ENCODE data around the gene HM13. TPM values are rescaled to one million over a fixed set of nuclear protein-coding genes. Genes with fewer than 3 reads are reported as not detected.
"Not testable (repeated sequence)": the region's sequence is repeated elsewhere in the genome, so short reads cannot be mapped to it uniquely, and the experiment has no call there.

The HM13 gene
- total RNA-seq, 3 donors from 2014 or later = 95.6 to 137 (median 109) TPM

- no peak for ATAC-seq
- DNase-seq = peak; percentile 46 to 66 (median 66)
- TF ChIP-seq CTCF (IDR thresholded peaks at IDR 0.05) = no peak
- Histone ChIP-seq H3K4me3 (peak overlapping the region; percentile 60), H3K9me3 (no peaks in the 10 kb centered on the region), H3K4me1 (ENCODE audit: low read depth) (peaks cover 48% of the 10 kb centered on the region), H3K36me3 (ENCODE audit: low read depth) (peaks cover 2% of the 10 kb centered on the region)
- intact Hi-C loops (cut with DNase I, micrococcal nuclease) = no loop called here
These were observed 91.9 kb downstream of the HM13 start for GRCh38 chr20:31605902-31606803.

GRCh38 chr20:31606804-31607639 is 92.8 kb downstream of the HM13 start:
- H3K4me3 ChIP-seq = peak overlapping the region; percentile 60
- intact Hi-C loops (cut with DNase I, micrococcal nuclease) = no loop called here
- H3K4me1 ChIP-seq (ENCODE audit: low read depth) = peaks cover 53% of the 10 kb centered on the region
- ATAC-seq (no peak), DNase-seq (peak; percentile 58 to 63 (median 60))
- H3K9me3 ChIP-seq = no peaks in the 10 kb centered on the region
- H3K36me3 ChIP-seq (ENCODE audit: low read depth) = peaks cover 2% of the 10 kb centered on the region
- no peak for TF ChIP-seq CTCF (IDR thresholded peaks at IDR 0.05)

GRCh38 chr20:31607640-31608250 is 93.5 kb downstream of the HM13 start:
- H3K4me1 ChIP-seq (ENCODE audit: low read depth) = peaks cover 57% of the 10 kb centered on the region
- TF ChIP-seq CTCF (IDR thresholded peaks at IDR 0.05) = no peak
- intact Hi-C loops (cut with DNase I, micrococcal nuclease) = no loop called here
- DNase-seq (no peak), ATAC-seq (no peak)
- H3K9me3 ChIP-seq = no peaks in the 10 kb centered on the region
- peaks cover 2% of the 10 kb centered on the region for H3K36me3 ChIP-seq (ENCODE audit: low read depth)
- H3K4me3 ChIP-seq = no peak overlapping the region

GRCh38 chr20:31608251-31608945 is 94.2 kb downstream of the HM13 start:
- intact Hi-C loops (cut with DNase I, micrococcal nuclease) = no loop called here
- Histone ChIP-seq H3K9me3 (no peaks in the 10 kb centered on the region), H3K4me1 (ENCODE audit: low read depth) (peaks cover 54% of the 10 kb centered on the region), H3K36me3 (ENCODE audit: low read depth) (peaks cover 2% of the 10 kb centered on the region), H3K4me3 (no peak overlapping the region)
- ATAC-seq (peak; percentile 45), DNase-seq (peak; percentile 91 to 93 (median 92))
- TF ChIP-seq CTCF (IDR thresholded peaks at IDR 0.05) = no peak

- H3K4me1 ChIP-seq (ENCODE audit: low read depth) = peaks cover 41% of the 10 kb centered on the region
- not testable (repeated sequence) for H3K9me3 ChIP-seq; H3K36me3 ChIP-seq (ENCODE audit: low read depth); ATAC-seq; H3K4me3 ChIP-seq
- intact Hi-C loops (cut with DNase I, micrococcal nuclease) = loop anchor here (2.0 to 5.0 kb wide), 2 partner anchors 45 to 49 kb away; no protein-coding TSS in a partner anchor
- peak in 1 of 3 donors; percentile 43 for DNase-seq
These were observed 98.0 kb downstream of the HM13 start for GRCh38 chr20:31612271-31612640.
